ENCODE results near the gene NFASC. TPM values are rescaled to one million over a fixed set of nuclear protein-coding genes. Genes with fewer than 3 reads are reported as not detected.

The NFASC gene
- total and polyA plus RNA-seq, 9 of the 15 experiments (the other 6 are each of a cell fraction or from before 2014, with no cell fraction given), result 0.03 to 0.16 (median 0.06) TPM; not detected in 6

DNA sequence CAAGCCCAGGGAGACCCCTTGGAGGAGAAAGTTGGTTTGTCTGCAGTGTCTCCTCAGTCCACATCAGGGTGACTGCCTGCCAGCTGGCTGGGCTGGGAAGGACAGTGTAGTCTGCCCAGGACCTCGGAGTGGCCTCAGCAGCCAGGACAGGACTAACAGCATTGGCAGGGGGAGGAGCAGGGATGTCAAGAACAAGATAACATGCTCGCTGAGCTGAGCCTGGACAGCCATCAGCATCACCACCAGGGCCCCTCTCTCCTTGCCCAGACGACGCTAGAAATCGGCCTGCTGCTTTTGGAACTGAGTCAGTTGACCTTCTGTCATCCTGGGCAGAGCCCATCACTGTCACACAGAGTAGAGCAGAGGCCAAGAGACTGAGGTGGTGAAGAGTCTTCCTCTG lies 88.7 kb downstream of the NFASC start (continued):
- TF ChIP-seq, protein P1, sequence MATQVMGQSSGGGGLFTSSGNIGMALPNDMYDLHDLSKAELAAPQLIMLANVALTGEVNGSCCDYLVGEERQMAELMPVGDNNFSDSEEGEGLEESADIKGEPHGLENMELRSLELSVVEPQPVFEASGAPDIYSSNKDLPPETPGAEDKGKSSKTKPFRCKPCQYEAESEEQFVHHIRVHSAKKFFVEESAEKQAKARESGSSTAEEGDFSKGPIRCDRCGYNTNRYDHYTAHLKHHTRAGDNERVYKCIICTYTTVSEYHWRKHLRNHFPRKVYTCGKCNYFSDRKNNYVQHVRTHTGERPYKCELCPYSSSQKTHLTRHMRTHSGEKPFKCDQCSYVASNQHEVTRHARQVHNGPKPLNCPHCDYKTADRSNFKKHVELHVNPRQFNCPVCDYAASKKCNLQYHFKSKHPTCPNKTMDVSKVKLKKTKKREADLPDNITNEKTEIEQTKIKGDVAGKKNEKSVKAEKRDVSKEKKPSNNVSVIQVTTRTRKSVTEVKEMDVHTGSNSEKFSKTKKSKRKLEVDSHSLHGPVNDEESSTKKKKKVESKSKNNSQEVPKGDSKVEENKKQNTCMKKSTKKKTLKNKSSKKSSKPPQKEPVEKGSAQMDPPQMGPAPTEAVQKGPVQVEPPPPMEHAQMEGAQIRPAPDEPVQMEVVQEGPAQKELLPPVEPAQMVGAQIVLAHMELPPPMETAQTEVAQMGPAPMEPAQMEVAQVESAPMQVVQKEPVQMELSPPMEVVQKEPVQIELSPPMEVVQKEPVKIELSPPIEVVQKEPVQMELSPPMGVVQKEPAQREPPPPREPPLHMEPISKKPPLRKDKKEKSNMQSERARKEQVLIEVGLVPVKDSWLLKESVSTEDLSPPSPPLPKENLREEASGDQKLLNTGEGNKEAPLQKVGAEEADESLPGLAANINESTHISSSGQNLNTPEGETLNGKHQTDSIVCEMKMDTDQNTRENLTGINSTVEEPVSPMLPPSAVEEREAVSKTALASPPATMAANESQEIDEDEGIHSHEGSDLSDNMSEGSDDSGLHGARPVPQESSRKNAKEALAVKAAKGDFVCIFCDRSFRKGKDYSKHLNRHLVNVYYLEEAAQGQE (IDR thresholded peaks at IDR 0.05; ENCODE audit: borderline replicate concordance), result no peak
- TF ChIP-seq, protein P1 (CRISPR knock-in tag; IDR thresholded peaks at IDR 0.05; ENCODE audit: low read depth), result 0 out of 2 replicates have a peak, but pooled peaks have one; percentile 17
- no peak for TF ChIP-seq ZZZ3 (IDR thresholded peaks at IDR 0.05)
- no peak for TF ChIP-seq XRCC4 (IDR thresholded peaks at IDR 0.05; ENCODE audit: extremely low read depth, insufficient read depth, insufficient read length)
- no peak for TF ChIP-seq ZNF140 (CRISPR knock-in tag; IDR thresholded peaks at IDR 0.05)
- no peak for TF ChIP-seq SOX6 (IDR thresholded peaks at IDR 0.05)
- peak; percentile 70 for TF ChIP-seq MECOM (CRISPR knock-in tag; IDR thresholded peaks at IDR 0.05)
- TF ChIP-seq ZNF197 (CRISPR knock-in tag; IDR thresholded peaks at IDR 0.05; ENCODE audit: low read depth), result peak; percentile 78
- TF ChIP-seq, protein P2, sequence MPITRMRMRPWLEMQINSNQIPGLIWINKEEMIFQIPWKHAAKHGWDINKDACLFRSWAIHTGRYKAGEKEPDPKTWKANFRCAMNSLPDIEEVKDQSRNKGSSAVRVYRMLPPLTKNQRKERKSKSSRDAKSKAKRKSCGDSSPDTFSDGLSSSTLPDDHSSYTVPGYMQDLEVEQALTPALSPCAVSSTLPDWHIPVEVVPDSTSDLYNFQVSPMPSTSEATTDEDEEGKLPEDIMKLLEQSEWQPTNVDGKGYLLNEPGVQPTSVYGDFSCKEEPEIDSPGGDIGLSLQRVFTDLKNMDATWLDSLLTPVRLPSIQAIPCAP (CRISPR knock-in tag; IDR thresholded peaks at IDR 0.05; ENCODE audit: borderline replicate concordance), result no peak
- TF ChIP-seq L3MBTL2 (IDR thresholded peaks at IDR 0.05), result peak; percentile 53
- TF ChIP-seq, protein P3, sequence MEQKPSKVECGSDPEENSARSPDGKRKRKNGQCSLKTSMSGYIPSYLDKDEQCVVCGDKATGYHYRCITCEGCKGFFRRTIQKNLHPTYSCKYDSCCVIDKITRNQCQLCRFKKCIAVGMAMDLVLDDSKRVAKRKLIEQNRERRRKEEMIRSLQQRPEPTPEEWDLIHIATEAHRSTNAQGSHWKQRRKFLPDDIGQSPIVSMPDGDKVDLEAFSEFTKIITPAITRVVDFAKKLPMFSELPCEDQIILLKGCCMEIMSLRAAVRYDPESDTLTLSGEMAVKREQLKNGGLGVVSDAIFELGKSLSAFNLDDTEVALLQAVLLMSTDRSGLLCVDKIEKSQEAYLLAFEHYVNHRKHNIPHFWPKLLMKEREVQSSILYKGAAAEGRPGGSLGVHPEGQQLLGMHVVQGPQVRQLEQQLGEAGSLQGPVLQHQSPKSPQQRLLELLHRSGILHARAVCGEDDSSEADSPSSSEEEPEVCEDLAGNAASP (IDR thresholded peaks at IDR 0.05), result no peak
- no peak for TF ChIP-seq PCBP1 (IDR thresholded peaks at IDR 0.05; ENCODE audit: low read depth, low read length, poor library complexity, severe bottlenecking)
- no peak for TF ChIP-seq ATF7 (IDR thresholded peaks at IDR 0.05)
- TF ChIP-seq, protein P4, sequence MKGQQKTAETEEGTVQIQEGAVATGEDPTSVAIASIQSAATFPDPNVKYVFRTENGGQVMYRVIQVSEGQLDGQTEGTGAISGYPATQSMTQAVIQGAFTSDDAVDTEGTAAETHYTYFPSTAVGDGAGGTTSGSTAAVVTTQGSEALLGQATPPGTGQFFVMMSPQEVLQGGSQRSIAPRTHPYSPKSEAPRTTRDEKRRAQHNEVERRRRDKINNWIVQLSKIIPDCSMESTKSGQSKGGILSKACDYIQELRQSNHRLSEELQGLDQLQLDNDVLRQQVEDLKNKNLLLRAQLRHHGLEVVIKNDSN (CRISPR knock-in tag; IDR thresholded peaks at IDR 0.05), result no peak
- no peak for TF ChIP-seq NONO (IDR thresholded peaks at IDR 0.05; ENCODE audit: low read depth in 2 of 2, low read length in 1 of 2)
- TF ChIP-seq, protein P5, sequence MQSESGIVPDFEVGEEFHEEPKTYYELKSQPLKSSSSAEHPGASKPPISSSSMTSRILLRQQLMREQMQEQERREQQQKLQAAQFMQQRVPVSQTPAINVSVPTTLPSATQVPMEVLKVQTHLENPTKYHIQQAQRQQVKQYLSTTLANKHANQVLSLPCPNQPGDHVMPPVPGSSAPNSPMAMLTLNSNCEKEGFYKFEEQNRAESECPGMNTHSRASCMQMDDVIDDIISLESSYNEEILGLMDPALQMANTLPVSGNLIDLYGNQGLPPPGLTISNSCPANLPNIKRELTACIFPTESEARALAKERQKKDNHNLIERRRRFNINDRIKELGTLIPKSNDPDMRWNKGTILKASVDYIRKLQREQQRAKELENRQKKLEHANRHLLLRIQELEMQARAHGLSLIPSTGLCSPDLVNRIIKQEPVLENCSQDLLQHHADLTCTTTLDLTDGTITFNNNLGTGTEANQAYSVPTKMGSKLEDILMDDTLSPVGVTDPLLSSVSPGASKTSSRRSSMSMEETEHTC (IDR thresholded peaks at IDR 0.05), result no peak

Measured in K562 (cell line).